HEK293 (cell line): ENCODE data around the gene ATG2A.

Experiments
- CTCF ChIP-seq: fragments of 450-650 bp; formaldehyde crosslinking; IDR thresholded peaks from 2 replicates; pipeline ENCODE4 v1.5.1; 2016; ENCODE audit warnings: missing biosample characterization, missing genetic modification characterization
- EGR2 ChIP-seq: fragments of 450-650 bp; formaldehyde crosslinking; IDR thresholded peaks from 2 replicates; pipeline ENCODE4 v1.5.1; 2016; ENCODE audit warnings: low read depth, missing biosample characterization, missing genetic modification characterization
- HOXA7 ChIP-seq: sonication (generic); formaldehyde crosslinking; IDR thresholded peaks from 2 replicates; pipeline ENCODE4 v1.8.1; 2022; ENCODE audit warnings: missing genetic modification reagents, borderline replicate concordance
- REST ChIP-seq: fragments of 450-650 bp; formaldehyde crosslinking; IDR thresholded peaks from 2 replicates; pipeline ENCODE4 v1.5.1; 2016; ENCODE audit warnings: missing biosample characterization, missing genetic modification characterization
- SP2 ChIP-seq: fragments of 450-650 bp; formaldehyde crosslinking; IDR thresholded peaks from 2 replicates; pipeline ENCODE4 v1.5.1; 2016; ENCODE audit warnings: missing biosample characterization, missing genetic modification characterization
- ZBTB21 ChIP-seq: fragments of 450-650 bp; formaldehyde crosslinking; IDR thresholded peaks from 2 replicates; pipeline ENCODE4 v1.5.1; 2017; ENCODE audit warnings: missing biosample characterization, missing genetic modification characterization
- ZNF221 ChIP-seq: fragments of 450-650 bp; formaldehyde crosslinking; IDR thresholded peaks from 2 replicates; pipeline ENCODE4 v1.5.1; 2017; ENCODE audit warnings: missing biosample characterization, missing genetic modification characterization, borderline replicate concordance
- ZNF248 ChIP-seq: fragments of 450-650 bp; formaldehyde crosslinking; IDR thresholded peaks from 2 replicates; pipeline ENCODE4 v1.5.1; 2017; ENCODE audit warnings: missing biosample characterization, missing genetic modification characterization
- ZNF335 ChIP-seq: fragments of 450-650 bp; formaldehyde crosslinking; conservative IDR thresholded peaks from 2 replicates; pipeline ENCODE4 v1.5.1; 2016; ENCODE audit warnings: missing biosample characterization, missing genetic modification characterization
- ZNF510 ChIP-seq: fragments of 450-650 bp; formaldehyde crosslinking; IDR thresholded peaks from 2 replicates; pipeline ENCODE4 v1.5.1; 2018; ENCODE audit warnings: mild to moderate bottlenecking, missing genetic modification characterization, missing biosample characterization; ENCODE audit not compliant: insufficient replicate concordance
- ZNF639 ChIP-seq: fragments of 450-650 bp; formaldehyde crosslinking; IDR thresholded peaks from 2 replicates; pipeline ENCODE4 v1.5.1; 2016; ENCODE audit warnings: missing biosample characterization, missing genetic modification characterization

- TF ChIP-seq EGR2 (no peak), ZNF248 (no peak), CTCF (no peak), ZNF510 (tag by site-specific recombination) (no peak), SP2 (tag by site-specific recombination) (no peak), ZNF335 (tag by site-specific recombination) (no peak), HOXA7 (CRISPR knock-in tag) (no peak), ZBTB21 (no peak), REST (no peak), ZNF221 (tag by site-specific recombination) (no peak), ZNF639 (tag by site-specific recombination) (no peak)
These were observed 68.0 kb downstream of the ATG2A start for GRCh38 chr11:64848826-64849597.
